ENCODE data around the gene PACRG. TPM values are rescaled to one million over a fixed set of nuclear protein-coding genes. Genes with fewer than 3 reads are reported as not detected.

PACRG gene
- total RNA-seq, 2 donors from 2014 or later, result 2.9 to 63.8 TPM

- H3K27ac ChIP-seq, result no peak overlapping the region
- no peak overlapping the region for H3K4me3 ChIP-seq
- DNase-seq (ENCODE audit: low spot score), result no peak
- H3K4me1 ChIP-seq (replicated peaks), result no peaks in the 10 kb centered on the region
- H3K27me3 ChIP-seq (replicated peaks; ENCODE audit: insufficient read depth), result no peaks in the 10 kb centered on the region
- H3K9me3 ChIP-seq, result no peaks in the 10 kb centered on the region
- TF ChIP-seq CTCF (IDR thresholded peaks at IDR 0.05), result no peak
- TF ChIP-seq POLR2AphosphoS5 (IDR thresholded peaks at IDR 0.05), result no peak
- TF ChIP-seq POLR2A (IDR thresholded peaks at IDR 0.05), result no peak
- WGBS, result 75% methylated on average over 7 of the region's 7 CpGs
- no peaks in the 10 kb centered on the region for H3K36me3 ChIP-seq
- intact Hi-C loops (cut with DNase I), result no loop called here
Measured at GRCh38 chr6:163092876-163093275, 365.1 kb downstream of the PACRG start.

GRCh38 chr6:163094881-163095280, 367.1 kb downstream of the PACRG start:
- H3K4me1 ChIP-seq (replicated peaks), result no peaks in the 10 kb centered on the region
- no peaks in the 10 kb centered on the region for H3K36me3 ChIP-seq
- H3K27me3 ChIP-seq (replicated peaks; ENCODE audit: insufficient read depth), result no peaks in the 10 kb centered on the region
- H3K9me3 ChIP-seq, result no peaks in the 10 kb centered on the region
- 94% methylated on average over 5 of the region's 5 CpGs for WGBS
- TF ChIP-seq POLR2A (IDR thresholded peaks at IDR 0.05) (no peak), POLR2AphosphoS5 (IDR thresholded peaks at IDR 0.05) (no peak), CTCF (IDR thresholded peaks at IDR 0.05) (no peak)
- H3K4me3 ChIP-seq, result no peak overlapping the region
- DNase-seq (ENCODE audit: low spot score), result no peak
- intact Hi-C loops (cut with DNase I), result no loop called here
- no peak overlapping the region for H3K27ac ChIP-seq

GRCh38 chr6:163095401-163095800, 367.6 kb downstream of the PACRG start:
- Histone ChIP-seq H3K27ac (no peak overlapping the region), H3K9me3 (no peaks in the 10 kb centered on the region), H3K4me1 (replicated peaks) (no peaks in the 10 kb centered on the region), H3K36me3 (no peaks in the 10 kb centered on the region), H3K27me3 (replicated peaks; ENCODE audit: insufficient read depth) (no peaks in the 10 kb centered on the region), H3K4me3 (no peak overlapping the region)
- intact Hi-C loops (cut with DNase I), result no loop called here
- 94% methylated on average over 9 of the region's 9 CpGs for WGBS
- TF ChIP-seq POLR2A (IDR thresholded peaks at IDR 0.05), result no peak
- no peak for TF ChIP-seq POLR2AphosphoS5 (IDR thresholded peaks at IDR 0.05)
- no peak for TF ChIP-seq CTCF (IDR thresholded peaks at IDR 0.05)
- no peak for DNase-seq (ENCODE audit: low spot score)

GRCh38 chr6:163098827-163099479, 371.2 kb downstream of the PACRG start:
- intact Hi-C loops (cut with DNase I), result no loop called here
- H3K4me3 ChIP-seq, result no peak overlapping the region
- H3K27me3 ChIP-seq (replicated peaks; ENCODE audit: insufficient read depth), result no peaks in the 10 kb centered on the region
- H3K27ac ChIP-seq, result no peak overlapping the region
- DNase-seq (ENCODE audit: low spot score), result no peak
- H3K9me3 ChIP-seq, result no peaks in the 10 kb centered on the region
- TF ChIP-seq POLR2A (IDR thresholded peaks at IDR 0.05) (no peak), POLR2AphosphoS5 (IDR thresholded peaks at IDR 0.05) (no peak), CTCF (IDR thresholded peaks at IDR 0.05) (no peak)
- 78% methylated on average over 8 of the region's 8 CpGs for WGBS
- H3K36me3 ChIP-seq, result no peaks in the 10 kb centered on the region
- no peaks in the 10 kb centered on the region for H3K4me1 ChIP-seq (replicated peaks)

GRCh38 chr6:163099621-163100171, 371.9 kb downstream of the PACRG start:
- Histone ChIP-seq H3K27me3 (replicated peaks; ENCODE audit: insufficient read depth) (no peaks in the 10 kb centered on the region), H3K4me3 (no peak overlapping the region), H3K27ac (no peak overlapping the region), H3K36me3 (no peaks in the 10 kb centered on the region), H3K4me1 (replicated peaks) (no peaks in the 10 kb centered on the region), H3K9me3 (no peaks in the 10 kb centered on the region)
- intact Hi-C loops (cut with DNase I), result no loop called here
- WGBS, result 88% methylated on average over 27 of the region's 27 CpGs
- DNase-seq (ENCODE audit: low spot score), result no peak
- no peak for TF ChIP-seq POLR2A (IDR thresholded peaks at IDR 0.05)
- no peak for TF ChIP-seq POLR2AphosphoS5 (IDR thresholded peaks at IDR 0.05)
- TF ChIP-seq CTCF (IDR thresholded peaks at IDR 0.05), result no peak

All from prostate gland (tissue), 2 donors.